ENCODE measurements around the gene CTIF. TPM values are rescaled to one million over a fixed set of nuclear protein-coding genes. Genes with fewer than 3 reads are reported as not detected.
A peak's percentile ranks its signal among the peaks of the same experiment; 100 is the strongest.

Gene CTIF
- total RNA-seq, 1 experiment from 2014 or later: 5.9 TPM

DNA sequence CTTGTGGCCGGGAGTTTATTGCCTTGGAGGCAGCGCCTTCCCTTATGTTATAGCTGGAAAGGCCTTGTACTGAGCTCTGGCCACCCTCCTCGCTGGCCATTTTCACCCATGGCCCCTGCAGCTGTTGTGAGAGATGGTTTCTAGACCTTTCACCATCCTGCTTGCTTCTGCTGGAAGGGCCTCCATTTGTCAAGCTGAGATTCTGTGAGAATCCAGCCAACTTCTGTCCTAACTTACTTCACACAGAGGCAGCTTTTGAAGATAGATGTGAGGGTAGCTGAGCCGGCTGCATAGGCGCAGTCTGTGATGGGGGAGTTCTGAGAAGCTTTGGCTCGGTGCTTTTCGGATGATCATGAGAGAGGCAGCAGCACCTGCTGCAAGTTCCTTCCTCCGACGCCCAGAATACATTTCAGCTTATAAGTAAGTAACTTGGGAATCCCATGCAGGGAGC lies 8.7 kb downstream of the CTIF start:
- no peak for DNase-seq (ENCODE audit: low spot score)
- in situ Hi-C loops (cut with HindIII; ENCODE audit: low sequenced_read_pairs): no loop called here

DNA sequence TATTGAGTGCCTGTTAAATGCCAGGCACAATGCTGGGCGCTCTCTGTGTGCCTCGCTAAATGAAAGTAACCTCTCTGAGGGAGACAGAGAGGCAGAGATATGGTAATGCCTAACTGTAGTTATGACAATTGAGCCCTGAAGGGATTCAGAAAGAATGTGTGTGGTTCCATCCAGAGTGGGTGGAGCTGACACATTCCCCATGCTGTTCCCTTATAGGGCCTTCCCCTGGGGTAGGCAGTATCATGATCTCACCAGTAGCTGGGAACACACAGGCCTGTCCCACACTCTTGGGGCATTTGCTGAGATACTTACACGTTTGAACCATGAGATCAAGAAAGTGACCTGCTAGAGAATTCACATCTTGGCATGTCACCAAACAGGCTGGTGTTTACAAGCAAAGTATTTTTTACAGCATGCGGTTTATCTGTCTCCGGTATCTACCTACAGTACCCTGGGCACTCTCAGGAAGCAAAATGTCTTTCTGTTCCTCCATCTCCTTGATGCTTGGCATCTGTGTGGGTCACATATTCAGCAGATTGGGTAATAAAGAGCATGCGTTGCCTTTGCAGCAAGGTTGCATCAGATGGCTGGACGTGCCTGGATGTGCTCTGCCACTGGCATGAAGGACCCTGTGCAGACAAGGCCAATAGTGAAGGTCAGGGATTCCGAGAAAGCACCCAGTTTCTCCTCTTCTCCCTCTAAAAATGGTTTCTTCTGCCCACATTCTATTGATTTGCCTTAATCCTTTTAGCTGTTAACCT lies 9.4 kb downstream of the CTIF start:
- in situ Hi-C loops (cut with HindIII; ENCODE audit: low sequenced_read_pairs): no loop called here
- no peak for DNase-seq (ENCODE audit: low spot score)

DNA sequence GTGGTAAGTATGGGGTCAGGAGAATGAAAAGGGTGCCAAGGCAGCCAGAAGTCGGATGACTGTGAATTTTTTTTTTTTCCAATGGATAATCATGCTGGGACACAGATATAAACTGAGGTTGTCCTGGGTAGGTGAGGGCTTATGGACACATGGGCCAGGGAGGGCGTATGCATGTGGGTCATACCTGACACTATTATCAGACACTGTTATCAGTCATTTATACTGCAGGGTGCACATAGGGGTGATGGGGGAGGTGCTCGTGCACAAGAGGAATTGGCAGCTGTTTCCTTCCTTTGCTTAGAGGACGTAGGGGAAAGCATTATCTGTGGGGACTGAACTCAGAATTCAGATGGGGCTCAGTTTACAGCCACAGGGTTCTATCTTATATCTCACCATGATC lies 10.1 kb downstream of the CTIF start:
- in situ Hi-C loops (cut with HindIII; ENCODE audit: low sequenced_read_pairs): no loop called here
- no peak for DNase-seq (ENCODE audit: low spot score)

DNA sequence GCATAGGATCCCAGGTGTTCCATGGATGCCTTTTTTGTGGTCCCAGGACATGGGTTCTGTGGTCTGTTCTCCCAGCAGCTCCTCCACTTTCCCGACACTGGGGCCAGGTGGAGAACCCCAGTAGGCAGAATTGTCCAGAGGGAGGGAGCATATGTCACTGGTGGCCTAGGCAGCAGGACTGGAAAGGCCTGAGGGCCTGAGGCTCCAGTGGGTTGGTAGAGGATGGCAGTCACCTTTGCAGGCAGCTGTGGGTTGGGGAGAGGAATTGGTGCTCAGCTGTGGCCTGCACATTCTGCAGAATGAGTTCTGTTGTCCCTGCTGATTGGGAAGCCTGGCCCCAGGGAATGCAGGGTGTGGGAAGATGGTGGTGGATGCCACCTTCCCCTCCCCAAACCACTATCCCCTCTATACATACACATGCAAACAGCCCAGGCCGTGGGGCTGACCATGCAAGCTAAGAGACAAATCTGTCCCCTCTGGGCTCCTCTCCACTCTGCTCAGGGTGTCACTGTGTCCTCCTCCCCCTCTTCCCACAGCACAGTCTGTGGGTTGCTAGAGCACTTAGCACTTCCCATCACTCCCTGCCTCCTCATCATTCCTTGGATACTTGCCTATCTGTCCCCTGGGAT lies 11.4 kb downstream of the CTIF start:
- in situ Hi-C loops (cut with HindIII; ENCODE audit: low sequenced_read_pairs): no loop called here
- peak; percentile 22 for DNase-seq (ENCODE audit: low spot score)

DNA sequence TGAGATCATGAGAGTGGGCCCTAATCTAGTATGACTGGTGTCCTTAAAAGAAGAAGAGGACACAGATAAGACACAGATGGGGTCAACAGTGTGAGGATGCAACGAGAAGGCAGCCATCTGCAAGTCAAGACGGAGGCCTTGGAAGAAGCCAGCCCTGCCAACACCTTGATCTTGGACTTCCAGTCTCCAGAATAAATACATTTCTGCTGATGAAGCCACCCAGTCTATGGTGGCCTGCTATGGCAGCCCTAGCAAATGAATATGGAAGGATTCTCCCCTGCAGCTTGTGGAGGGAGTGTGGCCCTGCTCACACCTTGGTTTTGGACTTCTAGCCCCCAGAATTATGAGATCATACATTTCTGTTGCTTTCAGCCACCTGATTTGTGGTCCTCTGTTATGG lies 12.3 kb downstream of the CTIF start:
- DNase-seq (ENCODE audit: low spot score): no peak
- in situ Hi-C loops (cut with HindIII; ENCODE audit: low sequenced_read_pairs): no loop called here

DNA sequence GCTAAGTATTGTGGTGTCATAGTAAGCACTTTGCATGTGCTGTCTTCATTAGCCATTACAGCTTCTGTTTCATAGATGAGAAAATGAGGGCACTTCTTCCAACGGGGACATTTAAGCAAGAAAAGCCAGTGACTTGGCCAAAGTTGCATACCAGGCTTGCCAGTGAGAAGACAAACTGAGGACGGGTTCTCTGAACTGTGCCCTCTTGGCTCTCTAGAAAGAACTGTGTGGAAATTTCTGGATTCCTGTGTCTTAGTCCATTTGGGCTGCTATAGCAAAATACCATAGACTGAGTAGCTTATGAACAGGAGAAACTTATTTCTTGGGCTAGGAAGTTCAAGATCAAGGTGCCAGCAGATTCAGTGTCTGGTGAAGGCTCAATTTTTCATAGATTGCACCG lies 13.3 kb downstream of the CTIF start:
- in situ Hi-C loops (cut with HindIII; ENCODE audit: low sequenced_read_pairs): no loop called here
- no peak for DNase-seq (ENCODE audit: low spot score)

DNA sequence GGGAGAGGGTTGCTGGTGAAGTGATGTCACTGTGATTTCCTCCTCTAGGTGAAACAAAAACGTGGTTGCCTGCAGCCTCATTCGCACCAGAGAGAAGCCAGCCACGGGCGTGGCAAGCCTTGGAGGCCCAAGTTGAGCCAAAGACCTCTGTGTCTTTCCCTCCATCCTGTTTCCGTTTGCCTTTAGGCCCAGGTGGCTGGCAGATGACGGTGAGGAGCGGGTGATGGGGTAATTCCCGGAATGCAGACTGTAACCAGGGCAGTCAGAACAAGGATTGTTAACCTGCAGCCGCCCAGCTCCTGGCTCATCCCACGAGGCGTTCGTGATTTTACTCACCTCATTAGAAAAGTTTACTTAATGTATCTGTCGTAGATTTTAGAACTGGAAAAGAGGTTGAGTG lies 14.4 kb downstream of the CTIF start:
- DNase-seq (ENCODE audit: low spot score): no peak
- in situ Hi-C loops (cut with HindIII; ENCODE audit: low sequenced_read_pairs): no loop called here

DNA sequence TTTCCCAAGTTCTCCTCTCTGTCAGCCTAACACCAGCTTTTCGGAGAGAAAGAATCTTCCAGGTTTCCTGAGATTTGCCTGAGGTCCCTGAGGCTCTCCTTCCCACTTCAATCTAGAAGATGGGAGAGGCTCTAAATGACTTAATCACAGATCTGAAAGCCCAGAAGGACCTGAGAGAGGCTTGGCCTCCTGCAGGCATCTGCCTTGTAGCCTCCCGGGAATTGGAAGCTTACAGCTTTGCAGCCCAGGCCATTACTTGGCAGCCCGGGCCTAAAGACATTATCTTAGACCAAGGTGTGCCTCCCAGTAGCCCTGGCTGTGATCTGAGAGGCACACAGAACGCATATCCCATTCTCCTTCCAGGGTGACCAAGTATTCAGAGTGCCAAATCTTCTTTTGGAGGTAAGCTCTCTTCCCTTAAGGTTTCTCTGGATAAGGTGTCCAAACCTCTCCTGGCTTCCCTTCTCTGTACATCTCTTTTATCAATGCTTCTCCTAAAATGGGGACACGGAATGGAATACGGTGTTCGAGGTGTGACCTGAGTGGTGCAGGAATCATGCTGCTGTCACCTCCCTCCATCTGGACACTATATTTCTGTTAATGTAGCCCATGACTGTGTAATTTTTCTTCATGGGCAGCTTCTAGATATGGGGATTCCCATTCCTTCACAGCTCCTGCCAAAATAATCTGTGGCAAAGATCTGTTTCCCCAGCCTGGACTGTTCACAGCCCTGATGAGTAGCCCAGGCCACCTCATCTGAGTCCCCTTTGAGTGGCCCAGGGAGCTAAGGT lies 16.0 kb downstream of the CTIF start:
- DNase-seq (ENCODE audit: low spot score): no peak
- in situ Hi-C loops (cut with HindIII; ENCODE audit: low sequenced_read_pairs): no loop called here

DNA sequence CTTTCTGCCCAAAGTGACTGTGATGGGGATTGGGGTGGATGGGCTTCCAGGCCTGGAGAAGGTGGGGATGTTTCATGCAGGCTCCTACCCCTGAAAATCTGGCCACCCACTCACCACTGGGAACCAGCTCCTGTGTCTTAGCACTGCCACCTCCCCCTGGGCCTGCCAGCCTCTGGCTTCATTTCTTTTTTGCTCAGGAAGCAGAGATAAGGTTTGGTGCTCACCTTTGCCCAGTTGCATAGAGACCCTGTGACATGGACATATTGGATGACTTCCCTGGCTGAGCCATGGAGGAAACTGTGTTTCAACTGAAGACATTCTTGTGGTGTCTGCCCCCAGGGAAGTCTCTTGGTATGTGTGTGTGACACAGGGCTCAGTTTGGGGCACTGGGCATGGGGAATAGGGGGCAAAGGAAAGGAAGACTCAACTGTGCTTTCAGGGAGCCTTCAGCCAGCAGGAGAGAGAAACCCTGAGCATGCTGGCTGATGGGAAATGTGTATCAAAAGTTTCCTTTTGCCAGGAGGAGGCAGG lies 16.7 kb downstream of the CTIF start:
- no peak for DNase-seq (ENCODE audit: low spot score)
- in situ Hi-C loops (cut with HindIII; ENCODE audit: low sequenced_read_pairs): no loop called here

DNA sequence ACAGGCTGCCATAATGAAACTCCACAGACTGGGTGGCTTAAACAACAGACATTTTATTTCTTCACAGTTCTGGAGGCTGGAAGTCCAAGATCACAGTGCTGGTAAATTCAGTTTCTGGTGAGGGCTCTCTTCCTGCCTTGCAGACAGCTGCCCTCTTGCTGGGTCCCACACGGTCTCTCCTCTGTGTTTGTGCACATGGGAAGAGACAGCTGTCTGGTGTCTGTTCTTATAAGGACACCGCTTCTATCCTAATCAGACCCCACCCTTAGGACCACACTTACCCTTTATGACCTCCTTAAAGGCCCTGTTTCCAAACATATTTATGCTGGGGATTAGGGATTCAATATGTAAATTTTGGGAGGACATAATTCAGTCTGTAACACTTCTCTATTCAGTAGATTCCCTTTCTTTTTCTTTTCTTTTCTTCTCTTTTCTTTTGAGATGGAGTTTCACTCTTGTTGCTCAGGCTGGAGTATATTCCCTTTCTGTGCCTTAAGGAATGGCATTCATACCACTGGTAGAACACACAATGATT lies 18.9 kb downstream of the CTIF start:
- in situ Hi-C loops (cut with HindIII; ENCODE audit: low sequenced_read_pairs): no loop called here
- no peak for DNase-seq (ENCODE audit: low spot score)

DNA sequence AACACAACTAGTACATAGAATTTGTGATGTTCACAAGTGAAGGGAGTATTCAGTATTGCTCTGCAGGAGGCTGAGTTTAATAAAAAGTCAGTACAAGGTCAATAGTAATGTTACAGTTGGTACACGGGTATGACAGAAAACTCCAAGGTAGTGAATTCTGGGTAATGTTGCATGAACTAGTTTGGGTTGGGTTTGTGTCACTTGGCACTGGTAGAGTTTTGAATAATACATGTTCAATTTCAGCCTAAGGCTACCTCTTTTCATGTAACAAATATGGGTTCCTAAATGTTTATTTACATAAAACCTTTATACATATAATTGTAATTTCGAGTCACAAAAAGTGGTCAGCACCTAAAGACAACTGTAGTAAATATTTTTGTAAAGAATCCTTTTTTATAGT lies 19.4 kb downstream of the CTIF start:
- DNase-seq (ENCODE audit: low spot score): no peak
- in situ Hi-C loops (cut with HindIII; ENCODE audit: low sequenced_read_pairs): no loop called here

DNA sequence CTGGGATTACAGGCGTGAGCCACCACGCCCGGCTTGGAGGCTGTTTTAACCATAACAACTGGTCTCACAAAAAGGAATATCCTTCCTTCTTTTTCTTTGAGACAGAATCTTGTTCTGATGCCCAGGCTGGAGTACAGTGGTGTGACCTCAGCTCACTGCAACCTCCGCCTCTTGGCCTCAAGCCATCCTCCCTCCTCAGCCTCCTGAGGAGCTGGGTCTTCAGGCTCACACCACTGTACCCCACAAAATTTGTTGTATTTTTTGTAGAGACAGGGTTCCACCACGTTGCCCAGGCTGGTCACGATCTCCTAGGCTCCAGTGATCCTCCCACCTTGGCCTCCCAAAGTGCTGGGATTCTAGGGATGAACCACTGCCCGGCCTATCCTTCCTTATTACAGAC lies 21.7 kb downstream of the CTIF start:
- in situ Hi-C loops (cut with HindIII; ENCODE audit: low sequenced_read_pairs): no loop called here
- DNase-seq (ENCODE audit: low spot score): no peak

DNA sequence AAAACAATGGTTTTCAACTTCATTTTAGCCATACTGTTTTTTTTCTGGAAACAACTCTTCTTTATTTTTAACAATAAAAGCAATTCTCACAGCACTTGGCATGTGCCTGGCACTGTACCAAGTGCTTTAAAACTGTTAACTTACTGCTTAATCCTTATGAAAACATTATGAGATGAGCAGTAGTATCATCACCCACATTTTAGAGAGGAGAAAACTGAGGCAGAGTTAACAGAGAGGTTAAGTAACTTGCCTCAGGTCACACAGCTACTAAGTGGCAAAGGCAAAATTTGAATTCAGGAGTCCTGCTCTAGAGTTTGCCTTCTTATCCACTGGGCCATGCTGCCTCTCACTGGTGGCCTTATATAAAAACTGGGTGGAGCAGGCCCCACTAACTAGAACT lies 23.2 kb downstream of the CTIF start:
- no peak for DNase-seq (ENCODE audit: low spot score)
- in situ Hi-C loops (cut with HindIII; ENCODE audit: low sequenced_read_pairs): no loop called here

DNA sequence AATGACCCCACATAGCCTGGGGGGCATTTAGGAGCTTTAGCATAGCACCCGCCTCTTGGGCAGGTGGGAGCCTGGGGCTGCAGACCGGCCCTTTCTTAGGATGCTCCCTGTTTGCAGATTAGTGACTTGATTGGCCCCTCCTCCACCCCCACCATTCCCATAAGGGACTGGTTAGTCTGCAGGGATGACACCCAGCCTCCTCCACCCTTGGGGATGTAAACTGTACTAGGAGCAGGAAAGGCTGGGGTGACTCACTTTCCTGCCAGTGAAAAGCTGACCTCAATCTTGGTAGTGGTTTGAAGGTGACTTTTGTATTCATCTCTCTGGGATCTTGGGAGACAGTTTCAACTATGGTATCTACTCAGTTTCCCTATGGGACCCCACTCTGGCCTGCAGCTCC lies 24.2 kb downstream of the CTIF start:
- no peak for DNase-seq (ENCODE audit: low spot score)
- in situ Hi-C loops (cut with HindIII; ENCODE audit: low sequenced_read_pairs): no loop called here

DNA sequence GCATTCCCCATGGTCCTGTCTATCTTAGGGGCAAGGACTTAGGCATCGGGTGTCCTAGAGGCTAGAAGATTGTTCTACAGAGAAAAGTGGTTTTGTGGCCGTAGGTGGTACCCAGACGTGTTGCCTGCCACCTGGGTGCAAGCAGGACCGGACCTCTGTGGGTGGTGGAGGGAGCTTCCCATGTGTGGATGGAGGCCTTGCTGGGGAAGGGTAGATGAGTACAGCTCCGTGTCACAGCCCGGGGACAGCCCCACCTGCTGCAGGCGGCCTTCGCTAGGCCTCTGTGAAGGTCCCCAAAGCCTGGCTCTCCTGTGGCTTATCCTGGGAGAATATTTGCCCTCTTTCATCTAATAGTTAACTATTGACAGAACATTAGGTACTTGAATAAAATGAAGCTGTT lies 25.3 kb downstream of the CTIF start:
- in situ Hi-C loops (cut with HindIII; ENCODE audit: low sequenced_read_pairs): no loop called here
- DNase-seq (ENCODE audit: low spot score): no peak

DNA sequence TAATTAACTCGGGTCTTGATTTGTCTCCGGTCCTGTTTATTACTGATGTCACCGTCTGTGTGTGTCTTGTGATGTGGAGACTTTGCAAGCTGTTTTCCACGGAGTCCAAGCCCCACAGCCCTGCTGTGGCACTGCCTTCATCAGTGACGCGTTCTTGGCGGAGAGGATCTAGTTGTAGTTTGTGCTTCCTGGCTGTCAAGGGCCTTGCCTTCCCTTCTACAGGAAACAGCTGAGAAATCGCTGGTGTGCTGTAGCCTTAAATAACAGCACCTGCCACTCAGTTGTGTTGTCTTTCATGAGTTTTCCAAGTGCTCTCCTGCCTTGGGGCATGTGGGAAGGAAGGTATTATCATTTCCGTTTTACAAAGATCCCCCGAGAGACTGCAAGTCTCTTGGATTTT lies 26.3 kb downstream of the CTIF start:
- in situ Hi-C loops (cut with HindIII; ENCODE audit: low sequenced_read_pairs): no loop called here
- DNase-seq (ENCODE audit: low spot score): no peak

DNA sequence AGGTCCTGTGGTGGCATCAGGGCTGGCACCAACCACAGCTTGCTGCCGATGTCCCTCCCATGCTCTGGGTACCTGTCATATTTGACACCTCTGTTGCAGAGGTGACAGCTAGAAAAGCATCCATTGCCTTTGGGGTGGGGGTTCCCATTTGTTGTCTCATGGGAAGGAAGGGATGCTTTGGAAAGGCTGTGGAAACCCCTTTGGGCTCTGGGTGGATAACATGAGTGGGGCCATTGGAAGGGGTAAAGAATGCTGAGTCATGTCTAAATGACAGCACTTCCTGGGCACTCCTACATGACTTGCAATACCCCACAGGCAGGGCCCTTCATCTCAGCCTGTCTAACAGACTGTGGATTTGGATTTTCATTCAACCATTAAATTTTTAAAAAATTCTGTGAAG lies 27.8 kb downstream of the CTIF start:
- no peak for DNase-seq (ENCODE audit: low spot score)
- in situ Hi-C loops (cut with HindIII; ENCODE audit: low sequenced_read_pairs): no loop called here

DNA sequence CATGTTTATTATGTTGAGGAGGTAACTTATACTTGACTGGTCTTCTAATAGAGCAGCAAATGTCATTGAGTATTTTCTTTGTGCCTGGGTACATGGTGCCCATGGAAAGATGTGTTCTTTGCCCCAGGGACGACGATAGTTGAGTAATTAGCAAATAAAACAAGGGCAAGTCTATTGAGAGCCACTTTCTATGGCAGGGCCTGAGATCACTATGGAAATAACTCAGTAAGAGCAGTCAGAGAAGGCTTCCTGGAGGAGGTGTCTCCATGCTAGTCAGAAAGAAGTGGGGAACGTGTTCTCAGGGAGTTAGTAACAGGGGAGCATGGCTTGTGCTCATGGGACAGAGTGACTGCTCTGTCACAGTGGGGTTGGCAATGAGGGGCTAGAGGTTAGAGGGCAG lies 28.6 kb downstream of the CTIF start:
- in situ Hi-C loops (cut with HindIII; ENCODE audit: low sequenced_read_pairs): no loop called here
- DNase-seq (ENCODE audit: low spot score): no peak

DNA sequence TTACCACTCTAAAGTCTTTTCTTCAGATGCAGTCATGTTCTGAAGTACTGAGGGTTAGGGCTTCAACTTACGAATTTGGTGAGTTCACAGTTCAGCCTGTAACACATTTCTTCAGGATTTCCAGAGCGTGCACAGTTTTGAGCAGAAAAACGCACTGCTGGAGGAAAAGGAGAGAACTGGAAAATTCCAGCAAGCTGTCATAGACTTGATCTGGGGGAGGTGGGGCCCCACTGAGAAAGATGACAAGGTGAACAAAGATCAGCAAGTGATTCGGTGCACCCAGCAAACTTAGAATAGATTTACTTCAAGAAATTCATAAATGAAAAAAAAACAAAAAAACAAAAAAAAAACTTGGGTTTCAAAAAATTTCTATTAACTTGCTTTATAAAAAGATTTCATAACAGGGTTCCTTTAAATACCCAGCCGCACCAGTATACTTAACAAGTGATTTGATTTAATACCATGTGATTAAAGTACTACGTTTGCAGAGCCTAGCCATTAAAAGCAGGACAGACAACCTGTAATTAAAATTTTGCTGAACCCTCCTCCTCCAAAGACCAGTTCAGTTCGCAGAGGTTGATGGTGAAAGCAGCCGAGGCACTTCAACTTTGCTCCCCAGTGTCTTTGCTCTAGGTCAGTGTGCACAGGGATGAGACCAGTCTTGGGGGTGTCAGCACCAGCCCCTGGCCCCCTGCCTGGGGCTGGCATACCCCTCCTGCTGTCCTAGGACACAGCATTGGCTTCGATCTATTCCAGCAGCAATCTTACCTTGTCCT lies 30.5 kb downstream of the CTIF start:
- DNase-seq (ENCODE audit: low spot score): no peak
- in situ Hi-C loops (cut with HindIII; ENCODE audit: low sequenced_read_pairs): no loop called here

Data from G401 (cell line).